Calu3 (cell line): ENCODE results near the gene ZNF507. TPM values are rescaled to one million over a fixed set of nuclear protein-coding genes. Genes with fewer than 3 reads are reported as not detected.
A peak's percentile ranks its signal among the peaks of the same experiment; 100 is the strongest.

Experiments used
- BruUV-seq: library from RNA; stranded (reverse); fragments of 400-500 nt; replicated peaks from 2 replicates; lab custom pipeline; 2021; lab: Mats Ljungman, UMichigan
- CTCF ChIA-PET: fragments of 300-600 bp; sonication (Branson Sonifier 250); formaldehyde crosslinking; loops from one replicate; lab custom pipeline; 2022; ENCODE audit warnings: antibody characterized with exemption; lab: Charles Lee
- DNase-seq: peaks from one replicate; pipeline ENCODE4 v3.0.0; 2022
- H3K27ac Mint-ChIP-seq: one replicate; pipeline ENCODE4 v1.8.0; 2022; ENCODE audit warnings: mixed read lengths; ENCODE audit not compliant: unreplicated experiment
- H3K27me3 Mint-ChIP-seq: one replicate; pipeline ENCODE4 v1.8.0; 2022; ENCODE audit warnings: mixed read lengths; ENCODE audit not compliant: unreplicated experiment
- H3K36me3 Mint-ChIP-seq: one replicate; pipeline ENCODE4 v1.8.0; 2022; ENCODE audit warnings: mild to moderate bottlenecking, moderate library complexity, mixed read lengths; ENCODE audit not compliant: insufficient read depth, unreplicated experiment
- H3K4me1 Mint-ChIP-seq: one replicate; pipeline ENCODE4 v1.8.0; 2022; ENCODE audit warnings: mild to moderate bottlenecking, low read depth, mixed read lengths; ENCODE audit not compliant: unreplicated experiment
- H3K4me3 Mint-ChIP-seq: one replicate; pipeline ENCODE4 v1.8.0; 2022; ENCODE audit warnings: mild to moderate bottlenecking, low read depth, moderate library complexity, mixed read lengths; ENCODE audit not compliant: unreplicated experiment
- H3K9me3 Mint-ChIP-seq: one replicate; pipeline ENCODE4 v1.8.0; 2022; ENCODE audit warnings: low read depth, mixed read lengths; ENCODE audit not compliant: unreplicated experiment
- CTCF ChIP-seq: fragments of 200-600 bp; IDR thresholded peaks from one replicate; pipeline ENCODE4 v1.8.0; 2022; ENCODE audit warnings: antibody characterized with exemption; ENCODE audit not compliant: unreplicated experiment
- intact Hi-C: fragments of 100-400 bp; cut with micrococcal nuclease; formaldehyde crosslinking; loops from one replicate; pipeline ENCODE4 v1.10.0; 2022; ENCODE audit not compliant: unreplicated experiment
- total RNA-seq: library from RNA; stranded (reverse); gene quantifications from 2 replicates; pipeline ENCODE4 v1.2.3, GENCODE V29; 2022

The ZNF507 gene
- total RNA-seq, 1 experiment from 2014 or later = 31.5 TPM

GRCh38 chr19:32367063-32367462 lies 21.7 kb downstream of the ZNF507 start:
- no TSS peak for BruUV-seq
- H3K27me3 Mint-ChIP-seq = no peaks in the 10 kb centered on the region
- CTCF ChIA-PET = interaction anchor here (0.9 kb wide), 1 partner anchor 58 kb away, joined by 3 read pairs; no protein-coding TSS in a partner anchor
- no peak overlapping the region for H3K4me3 Mint-ChIP-seq
- DNase-seq = no peak
- no peak for TF ChIP-seq CTCF
- intact Hi-C loops = no loop called here
- no peaks in the 10 kb centered on the region for H3K9me3 Mint-ChIP-seq
- H3K4me1 Mint-ChIP-seq = peaks cover 28% of the 10 kb centered on the region
- H3K27ac Mint-ChIP-seq = no peak overlapping the region
- peaks cover 36% of the 10 kb centered on the region for H3K36me3 Mint-ChIP-seq

- Mint-ChIP-seq H3K4me3 (no peak overlapping the region), H3K9me3 (no peaks in the 10 kb centered on the region), H3K4me1 (peaks cover 28% of the 10 kb centered on the region), H3K36me3 (peaks cover 35% of the 10 kb centered on the region), H3K27ac (no peak overlapping the region), H3K27me3 (no peaks in the 10 kb centered on the region)
- TF ChIP-seq CTCF = no peak
- CTCF ChIA-PET = no interaction called here
- DNase-seq = no peak
- intact Hi-C loops = no loop called here
- no TSS peak for BruUV-seq
These were observed 22.6 kb downstream of the ZNF507 start for GRCh38 chr19:32367948-32368536.

GRCh38 chr19:32368787-32369186 lies 23.4 kb downstream of the ZNF507 start:
- H3K27ac Mint-ChIP-seq = no peak overlapping the region
- H3K27me3 Mint-ChIP-seq = no peaks in the 10 kb centered on the region
- BruUV-seq = no TSS peak
- CTCF ChIA-PET = interaction anchor here (1.0 kb wide), 1 partner anchor 19 kb away, joined by 5 read pairs; no protein-coding TSS in a partner anchor
- H3K36me3 Mint-ChIP-seq = peaks cover 35% of the 10 kb centered on the region
- intact Hi-C loops = no loop called here
- no peak for TF ChIP-seq CTCF
- H3K4me3 Mint-ChIP-seq = no peak overlapping the region
- H3K4me1 Mint-ChIP-seq = peaks cover 28% of the 10 kb centered on the region
- DNase-seq = no peak
- no peaks in the 10 kb centered on the region for H3K9me3 Mint-ChIP-seq

- TF ChIP-seq CTCF = no peak
- Mint-ChIP-seq H3K9me3 (peaks cover 5% of the 10 kb centered on the region), H3K4me1 (peaks cover 55% of the 10 kb centered on the region), H3K36me3 (peaks cover 33% of the 10 kb centered on the region), H3K4me3 (peak overlapping the region; percentile 60), H3K27me3 (no peaks in the 10 kb centered on the region), H3K27ac (peak overlapping the region; percentile 95)
- CTCF ChIA-PET = interaction anchor here (1.0 to 1.5 kb wide), 4 partner anchors 9 to 51 kb away, joined by 3 to 7 read pairs (median 4); partner anchors contain the start of gene DPY19L3
- BruUV-seq = no TSS peak
- intact Hi-C loops = loop anchor here (1.0 kb wide), 1 partner anchor 23 kb away; no protein-coding TSS in a partner anchor
- no peak for DNase-seq
These were observed 27.5 kb downstream of the ZNF507 start for GRCh38 chr19:32372726-32373517.
